GM19468 (cell line): Measurements from ENCODE around the gene ZSCAN5A.
"Not testable (repeated sequence)": the region's sequence is repeated elsewhere in the genome, so short reads cannot be mapped to it uniquely, and the experiment has no call there.

Source experiments
- ATAC-seq: cut with Tn5 transposase; IDR thresholded peaks from one replicate; pipeline ENCODE4 v1.9.1; 2021; ENCODE audit warnings: mild to moderate bottlenecking, moderate library complexity, moderate number of reproducible peaks; ENCODE audit not compliant: unreplicated experiment; ENCODE audit errors: extremely low read depth

ZSCAN5A gene

DNA sequence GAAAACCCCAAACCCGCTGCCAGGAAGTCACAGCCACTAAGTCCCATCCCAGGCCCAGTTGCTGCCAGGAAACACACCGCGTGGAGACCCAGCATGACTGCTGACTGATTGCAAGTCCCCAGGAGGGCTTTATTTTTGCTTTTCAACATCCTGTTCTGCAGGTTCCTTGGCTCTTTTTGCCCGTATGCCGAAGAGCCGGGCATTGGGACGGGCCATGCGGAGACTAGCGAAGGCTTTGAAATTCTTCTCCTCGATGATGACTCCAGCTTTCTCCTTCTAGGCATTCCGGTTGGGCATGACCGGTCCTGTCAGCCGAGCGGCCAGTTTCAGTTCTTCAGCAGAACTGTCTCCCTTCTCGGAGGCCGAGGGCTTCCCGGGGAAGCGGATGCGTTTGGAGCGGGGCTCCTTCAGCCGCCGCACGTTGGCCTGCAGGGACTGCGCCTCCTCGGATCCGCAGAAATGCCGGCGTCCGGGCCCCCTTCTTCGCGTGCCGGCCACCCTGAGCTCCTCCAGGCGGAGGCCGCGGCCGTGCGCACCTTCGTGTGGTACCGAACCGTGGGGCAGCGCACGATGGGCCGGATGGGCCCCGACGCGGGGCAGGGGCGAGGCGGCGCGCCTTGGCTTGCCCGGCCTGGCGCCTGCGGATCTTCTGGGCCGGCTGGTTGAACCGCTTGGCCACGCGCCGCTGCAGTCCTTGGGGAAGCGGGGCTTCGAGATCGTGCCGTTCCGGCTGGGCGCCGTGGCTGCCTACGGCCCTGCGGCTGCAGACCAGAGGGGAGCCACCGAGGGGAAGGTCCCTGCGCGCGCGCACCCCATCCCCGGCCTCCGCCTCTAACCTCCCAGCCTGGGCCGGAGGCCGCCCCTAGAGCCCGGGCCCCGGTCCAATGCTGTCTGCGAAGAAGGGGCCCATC is 97.3 kb downstream of the ZSCAN5A start:
- no peak for ATAC-seq

DNA sequence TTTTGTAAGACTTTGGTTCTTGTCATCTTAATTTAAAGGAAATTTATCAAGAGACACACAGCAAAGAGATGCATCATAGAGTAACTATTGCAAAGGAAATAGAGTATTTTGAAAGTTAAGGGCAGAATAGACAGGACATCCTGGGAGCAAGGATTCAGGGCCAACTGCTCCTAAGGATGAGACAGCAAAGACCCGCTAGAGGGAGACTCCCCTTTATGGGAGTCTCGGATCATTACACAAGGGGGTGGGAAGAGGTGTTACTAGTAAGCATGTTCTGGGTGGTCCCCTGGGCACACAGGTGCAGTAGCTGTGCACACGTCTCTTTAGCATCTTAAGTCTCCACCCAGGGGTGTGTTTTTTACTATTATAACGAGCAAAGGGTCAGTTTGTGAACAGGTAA is 102.9 kb downstream of the ZSCAN5A start:
- ATAC-seq, result no peak

DNA sequence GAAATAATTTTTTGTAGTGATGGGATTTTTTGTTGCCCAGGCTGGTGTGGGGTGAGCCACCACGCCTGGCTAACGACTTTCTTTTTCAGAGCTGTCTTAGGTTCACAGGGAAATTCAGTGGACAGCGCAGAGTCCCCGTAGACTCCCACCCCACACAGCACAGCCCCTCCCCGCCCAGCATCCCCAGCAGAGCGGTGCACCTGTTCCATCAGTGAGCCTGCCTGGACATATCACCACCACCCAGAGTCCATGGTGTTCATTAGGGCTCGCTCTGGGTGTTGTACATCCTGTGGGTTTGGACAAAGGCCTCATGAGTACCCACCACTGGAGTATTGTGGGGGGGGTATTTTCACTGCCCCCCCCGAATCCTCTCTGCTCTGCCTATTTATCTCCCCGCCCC is 104.6 kb downstream of the ZSCAN5A start:
- not testable (repeated sequence) for ATAC-seq

DNA sequence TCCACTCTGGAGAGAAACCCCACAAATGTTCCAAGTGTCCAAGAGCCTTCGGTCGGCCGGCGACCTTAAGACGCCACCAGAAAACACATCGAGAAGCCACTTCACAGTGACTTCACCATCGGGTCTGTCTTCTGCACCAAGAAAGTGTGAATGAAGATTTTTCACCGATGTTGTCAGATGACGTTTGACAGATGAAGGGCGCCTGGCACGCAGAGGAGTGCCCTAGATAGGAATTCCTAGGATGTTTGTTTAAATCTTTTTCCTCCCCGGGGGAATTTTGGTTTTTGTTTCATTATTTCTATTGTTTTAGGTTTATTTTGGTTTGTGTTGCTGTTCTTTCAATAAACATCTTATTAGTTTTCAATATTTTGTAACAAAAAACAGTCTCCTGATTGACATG is 105.5 kb downstream of the ZSCAN5A start:
- no peak for ATAC-seq

DNA sequence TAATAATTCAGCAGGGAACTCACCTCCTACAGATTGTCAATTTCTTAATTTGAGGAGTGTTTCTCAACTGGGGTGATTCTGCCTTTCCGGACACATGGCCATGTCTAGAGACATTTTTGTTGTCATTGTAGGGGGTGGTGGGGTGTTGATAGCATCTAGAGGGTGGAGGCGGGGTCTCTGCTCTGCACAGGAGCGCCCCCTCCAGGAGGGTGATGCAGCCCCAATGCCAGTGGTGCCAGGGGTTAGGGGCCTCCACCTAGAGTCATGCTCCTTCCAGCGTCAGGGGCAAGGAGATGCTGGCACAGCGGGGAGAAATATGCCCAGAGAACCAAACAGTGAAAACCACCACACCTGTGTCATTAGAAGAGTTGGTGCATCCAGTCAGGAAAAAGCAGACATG is 107.1 kb downstream of the ZSCAN5A start:
- ATAC-seq, result not testable (repeated sequence)

DNA sequence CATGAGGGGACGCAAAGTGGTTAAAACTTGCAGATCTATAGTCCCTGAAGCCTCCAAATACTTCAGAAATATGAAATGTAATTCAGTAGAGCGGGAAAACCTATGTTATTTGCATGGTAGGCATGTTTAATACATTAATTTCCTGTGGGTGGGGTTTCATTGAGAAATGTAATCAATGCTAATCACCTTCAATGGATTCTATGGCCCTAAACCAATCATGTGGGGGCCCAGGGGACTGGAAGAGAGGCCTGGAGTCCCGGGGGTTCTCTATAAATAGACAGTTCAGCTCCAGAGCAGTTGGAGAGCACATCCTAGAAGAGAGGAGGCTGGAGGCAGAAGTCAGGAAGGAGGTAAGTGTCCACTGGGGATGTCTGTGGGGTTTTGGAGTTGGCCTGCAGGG is 112.7 kb downstream of the ZSCAN5A start, which contains the start of gene ZSCAN5C:
Gene ZSCAN5C, plus strand, starts transcription at position 301 of the 400 bp plus-strand sequence. CDS start 3,641 bp downstream, outside the sequence.
- no peak for ATAC-seq

DNA sequence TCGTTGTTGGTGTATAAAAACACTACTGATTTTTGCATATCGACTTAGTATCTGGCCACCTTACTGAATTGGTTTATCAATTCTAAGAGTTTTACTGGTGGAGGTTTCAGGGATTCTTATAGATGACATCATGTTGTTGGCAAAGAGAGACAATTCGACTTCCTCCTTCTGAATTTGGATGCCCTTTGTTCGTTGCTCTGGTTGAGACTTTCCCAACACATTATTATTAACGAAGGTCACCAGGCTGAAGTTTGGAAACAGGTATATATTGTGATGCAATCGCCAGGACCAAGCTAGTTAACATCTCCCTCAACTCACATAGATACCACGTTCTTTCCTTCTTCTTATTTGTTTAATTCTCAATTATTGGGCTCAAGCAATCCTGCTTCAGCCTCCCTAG is 115.0 kb downstream of the ZSCAN5A start:
- no peak for ATAC-seq

DNA sequence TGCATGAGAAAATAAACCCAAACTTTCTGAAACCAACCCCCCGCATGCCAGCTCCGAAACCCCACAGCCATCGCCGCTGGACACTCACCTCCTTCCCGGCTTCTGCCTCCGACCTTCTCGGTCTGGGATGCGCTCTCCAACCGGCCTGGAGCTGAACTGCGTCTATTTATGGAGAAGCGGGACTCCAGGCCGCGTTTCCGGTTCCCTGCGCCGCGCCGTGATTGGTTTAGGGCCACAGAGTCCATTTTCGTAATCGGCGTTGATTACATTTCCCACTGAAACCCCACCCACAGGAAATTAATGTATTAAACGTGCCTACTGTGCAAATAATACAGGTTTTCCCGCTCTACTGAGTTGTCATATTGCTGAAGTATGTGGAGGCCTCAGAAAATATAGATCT is 117.0 kb downstream of the ZSCAN5A start, which contains the start of gene ZSCAN5B:
Gene ZSCAN5B, minus strand, starts transcription at position 138 of the 400 bp plus-strand sequence. CDS start 4,731 bp downstream, outside the sequence.
- not testable (repeated sequence) for ATAC-seq

DNA sequence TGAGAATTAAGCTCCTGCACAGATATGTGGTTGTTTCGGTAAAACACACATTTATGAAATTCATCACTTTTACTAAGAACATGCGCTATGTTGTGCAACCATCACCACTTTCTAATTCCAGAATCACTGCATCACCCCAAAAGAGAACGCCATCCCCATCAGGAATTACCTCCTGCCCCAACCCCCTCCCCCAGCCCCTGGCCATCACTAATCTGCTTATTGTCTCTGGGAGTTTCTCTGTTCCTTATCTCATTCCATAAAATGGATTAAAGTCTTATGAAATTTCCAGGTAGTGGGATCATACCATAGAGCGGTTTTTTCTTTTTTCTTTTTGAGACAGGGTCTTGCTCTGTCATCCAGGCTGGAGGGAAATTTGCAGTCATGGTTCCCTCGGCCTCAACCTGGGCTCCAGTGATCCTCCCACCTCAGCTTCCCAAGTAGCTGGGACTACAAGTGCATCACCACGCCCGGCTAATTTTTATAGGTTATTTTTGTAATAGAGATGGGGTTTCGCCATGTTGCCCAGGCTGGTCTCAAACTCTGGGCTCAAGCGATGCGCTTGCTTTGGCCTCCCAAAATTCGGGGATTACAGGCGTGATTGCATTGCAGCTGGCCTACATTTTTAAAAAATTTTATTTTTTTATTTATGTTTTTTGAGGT is 120.5 kb downstream of the ZSCAN5A start:
- no peak for ATAC-seq

DNA sequence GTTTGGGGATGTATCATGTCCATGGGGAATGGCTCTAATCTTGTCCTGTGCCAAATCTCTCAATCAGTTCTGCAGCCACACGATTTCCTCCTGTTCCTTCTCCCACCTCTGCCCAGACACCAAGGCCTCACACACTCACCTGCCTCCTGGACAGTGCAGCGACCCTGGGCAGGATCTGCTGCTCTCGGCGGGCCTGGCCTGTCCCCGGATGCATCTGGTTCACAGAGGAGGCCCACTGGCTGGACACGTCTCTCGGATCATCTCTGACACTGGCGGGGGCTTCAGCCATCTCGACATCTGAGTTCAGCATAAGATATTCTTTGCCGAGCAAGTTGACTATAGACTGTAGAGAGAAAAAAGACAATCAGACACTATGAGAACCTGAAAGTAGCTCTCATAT is 122.9 kb downstream of the ZSCAN5A start:
- ATAC-seq, result no peak

DNA sequence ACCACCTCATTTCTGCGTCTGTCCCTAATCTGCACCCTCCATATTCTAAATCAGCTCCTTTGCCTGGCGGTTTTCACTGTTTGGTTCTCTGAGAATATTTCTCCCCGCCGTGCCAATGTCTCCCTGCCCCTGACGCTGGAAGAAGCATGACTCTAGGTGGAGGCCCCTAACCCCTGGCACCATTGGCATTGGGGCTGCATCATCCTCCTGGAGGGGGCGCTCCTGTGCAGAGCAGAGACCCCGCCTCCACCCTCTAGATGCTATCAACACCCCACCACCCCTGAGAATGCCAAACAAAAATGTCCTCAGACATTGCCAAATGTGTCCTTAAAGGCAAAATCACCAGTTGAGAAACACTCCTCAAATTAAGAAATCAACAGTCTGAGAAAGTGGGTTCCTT is 123.5 kb downstream of the ZSCAN5A start:
- no peak for ATAC-seq

DNA sequence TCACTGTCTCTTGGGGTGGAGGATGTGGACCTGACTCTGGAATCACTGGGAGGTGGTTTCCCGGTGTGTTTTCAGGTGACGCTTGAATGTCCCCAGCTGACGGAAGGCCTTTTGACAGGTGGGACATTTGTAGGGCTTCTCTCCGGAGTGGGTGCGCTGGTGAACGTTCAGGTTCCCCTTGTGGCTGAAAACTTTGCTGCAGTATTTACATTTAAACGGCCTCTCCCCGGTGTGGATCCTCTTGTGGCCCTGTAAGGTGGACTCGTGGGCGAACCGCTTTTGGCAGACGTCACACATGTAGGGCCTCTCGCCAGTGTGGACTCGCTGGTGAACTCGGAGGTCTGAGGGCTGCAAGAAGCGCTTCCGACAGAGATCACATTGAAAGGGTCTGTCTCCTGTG is 124.9 kb downstream of the ZSCAN5A start:
- no peak for ATAC-seq

DNA sequence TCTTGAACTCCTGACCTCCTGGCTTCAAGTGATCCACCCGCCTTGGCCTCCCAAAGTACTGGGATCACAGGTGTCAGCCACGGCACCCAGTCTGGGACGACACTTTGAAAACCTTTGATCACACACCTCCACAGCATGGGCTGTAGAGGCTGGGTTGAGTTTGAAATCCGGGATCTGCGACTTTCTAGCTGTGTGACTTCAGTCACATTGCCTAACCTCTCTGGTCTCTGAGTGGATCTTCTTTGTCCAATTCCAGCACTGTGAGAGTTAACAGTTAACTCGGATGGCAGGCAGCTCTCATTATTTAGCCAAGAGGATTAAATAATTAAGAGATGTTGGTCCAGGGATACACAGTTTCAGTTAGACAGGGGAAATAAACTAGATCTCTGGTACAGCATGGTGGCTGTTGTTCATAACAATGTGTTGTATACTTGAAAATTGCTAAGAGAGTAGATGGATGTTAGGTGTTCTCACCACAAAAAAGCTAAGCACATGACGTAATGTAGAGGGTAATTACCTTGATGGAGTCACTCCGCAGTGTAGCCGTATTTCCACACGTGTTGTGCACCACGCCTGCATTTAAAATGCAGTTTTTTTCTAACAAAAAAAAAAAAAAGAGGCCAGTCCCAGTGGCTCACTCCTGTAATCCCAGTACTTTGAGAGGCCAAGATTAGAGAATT is 136.9 kb downstream of the ZSCAN5A start:
- ATAC-seq, result no peak

DNA sequence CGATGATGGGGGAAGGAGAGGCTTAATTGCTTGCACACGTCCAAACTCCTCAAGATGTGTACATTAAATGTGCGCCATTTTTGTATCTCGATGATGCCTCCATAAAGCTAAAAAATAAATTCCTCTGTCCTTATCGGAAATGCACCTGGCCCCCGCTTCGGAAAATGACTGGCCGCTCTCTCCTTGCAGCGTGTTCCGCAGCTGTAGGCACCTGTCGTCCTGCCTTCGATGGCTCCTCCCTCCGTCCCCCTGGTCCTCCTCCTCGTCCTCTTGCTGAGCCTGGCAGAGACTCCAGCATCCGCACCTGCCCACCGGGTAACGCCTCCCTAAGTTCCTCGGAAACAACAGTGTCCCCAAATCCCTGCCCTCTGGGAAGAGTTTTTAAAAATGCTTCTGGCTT is 137.8 kb downstream of the ZSCAN5A start:
- no peak for ATAC-seq

DNA sequence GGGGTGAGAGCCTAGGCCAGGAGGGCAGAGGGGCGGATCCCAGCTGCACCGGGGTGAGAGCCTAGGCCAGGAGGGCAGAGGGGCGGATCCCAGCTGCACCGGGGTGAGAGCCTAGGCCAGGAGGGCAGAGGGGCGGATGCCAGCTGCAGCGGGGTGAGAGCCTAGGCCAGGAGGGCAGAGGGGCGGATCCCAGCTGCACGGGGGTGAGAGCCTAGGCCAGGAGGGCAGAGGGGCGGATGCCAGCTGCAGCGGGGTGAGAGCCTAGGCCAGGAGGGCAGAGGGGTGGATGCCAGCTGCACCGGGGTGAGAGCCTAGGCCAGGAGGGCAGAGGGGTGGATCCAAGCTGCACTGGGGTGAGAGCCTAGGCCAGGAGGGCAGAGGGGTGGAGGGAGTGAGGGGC is 138.3 kb downstream of the ZSCAN5A start:
- not testable (repeated sequence) for ATAC-seq

DNA sequence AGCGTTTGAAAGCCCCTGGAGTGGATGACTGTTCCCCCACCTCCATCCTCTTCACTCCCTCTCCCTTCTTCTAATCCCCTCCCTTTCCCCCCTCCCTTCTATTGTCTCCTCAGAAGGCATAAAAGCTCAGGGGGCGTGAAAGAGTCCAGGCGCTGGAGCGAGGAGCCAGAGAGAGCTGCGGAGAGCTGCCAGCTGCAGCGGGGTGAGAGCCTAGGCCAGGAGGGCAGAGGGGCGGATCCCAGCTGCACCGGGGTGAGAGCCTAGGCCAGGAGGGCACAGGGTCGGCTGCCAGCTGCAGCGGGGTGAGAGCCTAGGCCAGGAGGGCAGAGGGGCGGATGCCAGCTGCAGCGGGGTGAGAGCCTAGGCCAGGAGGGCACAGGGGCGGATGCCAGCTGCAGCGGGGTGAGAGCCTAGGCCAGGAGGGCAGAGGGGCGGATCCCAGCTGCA is 138.8 kb downstream of the ZSCAN5A start, which contains the start of gene GALP:
Gene GALP, plus strand, starts transcription at position 148 of the 447 bp plus-strand sequence. CDS start 1,101 bp downstream, outside the sequence.
- not testable (repeated sequence) for ATAC-seq

DNA sequence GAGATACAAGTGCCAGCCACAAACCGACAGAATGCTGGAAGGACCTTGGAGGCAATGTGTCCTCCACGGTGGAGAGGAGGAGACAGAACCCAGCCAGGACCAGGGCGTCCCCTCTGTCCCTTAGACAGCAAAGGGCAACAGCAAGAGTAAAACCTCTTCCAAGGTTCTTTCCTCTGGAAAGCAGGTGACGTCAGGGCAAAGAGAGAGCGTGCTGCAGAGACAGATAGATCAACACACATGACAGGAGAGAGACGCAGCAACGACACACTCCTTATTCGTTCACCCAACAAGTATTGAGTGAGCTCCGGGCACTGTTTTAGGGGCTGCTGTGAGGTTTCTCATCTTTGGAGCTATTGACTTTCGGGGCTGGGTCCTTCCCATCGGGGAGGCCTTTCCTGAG is 140.1 kb downstream of the ZSCAN5A start:
- no peak for ATAC-seq

DNA sequence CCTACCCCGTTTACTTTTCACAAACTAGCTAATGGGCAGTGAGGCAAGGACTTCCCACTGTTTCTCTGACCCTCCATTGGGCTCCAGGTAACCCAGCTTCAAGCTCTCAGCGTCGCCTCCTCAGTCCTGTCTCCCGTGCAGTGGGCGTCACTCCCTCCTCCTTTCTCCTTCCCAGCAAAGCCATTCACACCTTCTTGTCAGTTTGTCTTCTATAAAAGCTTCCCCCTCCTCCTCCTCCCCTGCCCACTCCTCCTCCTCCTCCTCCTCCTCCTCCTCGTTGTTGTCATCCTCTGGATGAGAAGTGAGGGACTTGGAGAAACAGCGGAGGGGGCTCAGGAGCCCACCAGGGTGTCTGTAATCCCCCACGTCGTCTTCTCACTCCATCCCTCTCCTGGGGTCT is 140.6 kb downstream of the ZSCAN5A start:
- ATAC-seq, result no peak
